Activated T-helper 2 cell treated with anti-CD3 and anti-CD28 coated beads, Interferon-gamma antibody, Interleukin-2, Interleukin-4, amounts not matched to agents 10 μg/mL and 5 μg/mL and 100 μg/mL, durations not matched to agents 14 hours and 24 hours and 36 hours (primary cell): ENCODE results near the gene SNX9. TPM values are rescaled to one million over a fixed set of nuclear protein-coding genes. Genes with fewer than 3 reads are reported as not detected.

Experiments
- DNase-seq: peaks from one replicate; pipeline ENCODE4 v3.0.0; 2021; ENCODE audit warnings: low spot score
- H3K27ac Mint-ChIP-seq: one replicate; pipeline ENCODE4 v1.8.0; 2021; ENCODE audit warnings: mixed read lengths
- H3K27me3 Mint-ChIP-seq: one replicate; pipeline ENCODE4 v1.8.0; 2021; ENCODE audit warnings: low read depth, mixed read lengths
- H3K36me3 Mint-ChIP-seq: one replicate; pipeline ENCODE4 v1.8.0; 2021; ENCODE audit warnings: low read depth, mixed read lengths
- H3K4me1 Mint-ChIP-seq: one replicate; pipeline ENCODE4 v1.8.0; 2021; ENCODE audit warnings: low read depth, mixed read lengths
- H3K4me3 Mint-ChIP-seq: one replicate; pipeline ENCODE4 v1.8.0; 2021; ENCODE audit warnings: low read depth, mild to moderate bottlenecking, moderate library complexity, mixed read lengths
- H3K9me3 Mint-ChIP-seq: one replicate; pipeline ENCODE4 v1.8.0; 2021; ENCODE audit warnings: mixed read lengths
- intact Hi-C: fragments of 100-400 bp; cut with micrococcal nuclease; formaldehyde crosslinking; loops from one replicate; pipeline ENCODE4 v1.15.1; 2023
- total RNA-seq: library from RNA; stranded (reverse); gene quantifications from 2 replicates; pipeline ENCODE4 v1.2.3, GENCODE V29; 2022

The SNX9 gene
- total RNA-seq, 1 donor from 2014 or later, result 55.6 TPM

- no peak overlapping the region for H3K4me3 Mint-ChIP-seq
- intact Hi-C loops, result no loop called here
Observed at GRCh38 chr6:157808405-157808950, 14.6 kb upstream of the SNX9 start.

GRCh38 chr6:157809613-157810012 is 13.4 kb upstream of the SNX9 start:
- peaks cover 27% of the 10 kb centered on the region for H3K4me1 Mint-ChIP-seq
- H3K4me3 Mint-ChIP-seq, result no peak overlapping the region
- intact Hi-C loops, result no loop called here
- H3K9me3 Mint-ChIP-seq, result peaks cover 17% of the 10 kb centered on the region
- H3K27ac Mint-ChIP-seq, result no peak overlapping the region
- DNase-seq, result no peak
- peaks cover 41% of the 10 kb centered on the region for H3K27me3 Mint-ChIP-seq
- peaks cover 4% of the 10 kb centered on the region for H3K36me3 Mint-ChIP-seq

More at GRCh38 chr6:157808405-157808950, 14.6 kb upstream of the SNX9 start:
- H3K27me3 Mint-ChIP-seq, result peaks cover 43% of the 10 kb centered on the region
- peaks cover 4% of the 10 kb centered on the region for H3K36me3 Mint-ChIP-seq
- DNase-seq, result no peak
- peaks cover 25% of the 10 kb centered on the region for H3K4me1 Mint-ChIP-seq
- peaks cover 17% of the 10 kb centered on the region for H3K9me3 Mint-ChIP-seq
- no peak overlapping the region for H3K27ac Mint-ChIP-seq

GRCh38 chr6:157811137-157811475 is 11.9 kb upstream of the SNX9 start:
- Mint-ChIP-seq H3K36me3 (peaks cover 4% of the 10 kb centered on the region), H3K27me3 (peaks cover 43% of the 10 kb centered on the region), H3K4me3 (no peak overlapping the region), H3K27ac (no peak overlapping the region), H3K9me3 (peaks cover 17% of the 10 kb centered on the region), H3K4me1 (peaks cover 28% of the 10 kb centered on the region)
- intact Hi-C loops, result no loop called here
- DNase-seq, result no peak

GRCh38 chr6:157811476-157812173 is 11.4 kb upstream of the SNX9 start:
- Mint-ChIP-seq H3K27me3 (peaks cover 47% of the 10 kb centered on the region), H3K4me3 (no peak overlapping the region), H3K4me1 (peaks cover 28% of the 10 kb centered on the region), H3K36me3 (peaks cover 4% of the 10 kb centered on the region), H3K27ac (no peak overlapping the region), H3K9me3 (peaks cover 17% of the 10 kb centered on the region)
- intact Hi-C loops, result no loop called here
- DNase-seq, result no peak

- H3K27me3 Mint-ChIP-seq, result peaks cover 48% of the 10 kb centered on the region
- H3K4me1 Mint-ChIP-seq, result peaks cover 28% of the 10 kb centered on the region
- intact Hi-C loops, result no loop called here
- H3K36me3 Mint-ChIP-seq, result peaks cover 4% of the 10 kb centered on the region
- H3K9me3 Mint-ChIP-seq, result peaks cover 13% of the 10 kb centered on the region
- no peak overlapping the region for H3K27ac Mint-ChIP-seq
- no peak overlapping the region for H3K4me3 Mint-ChIP-seq
- DNase-seq, result no peak
Observed at GRCh38 chr6:157812425-157813171, 10.4 kb upstream of the SNX9 start.

GRCh38 chr6:157813191-157813590 is 9.9 kb upstream of the SNX9 start:
- DNase-seq, result no peak
- H3K27me3 Mint-ChIP-seq, result peaks cover 50% of the 10 kb centered on the region
- peaks cover 13% of the 10 kb centered on the region for H3K9me3 Mint-ChIP-seq
- peaks cover 28% of the 10 kb centered on the region for H3K4me1 Mint-ChIP-seq
- H3K36me3 Mint-ChIP-seq, result peaks cover 4% of the 10 kb centered on the region
- H3K4me3 Mint-ChIP-seq, result no peak overlapping the region
- intact Hi-C loops, result no loop called here
- H3K27ac Mint-ChIP-seq, result no peak overlapping the region

- intact Hi-C loops, result no loop called here
- Mint-ChIP-seq H3K36me3 (no peaks in the 10 kb centered on the region), H3K9me3 (peaks cover 7% of the 10 kb centered on the region), H3K4me1 (peaks cover 28% of the 10 kb centered on the region), H3K27me3 (peaks cover 53% of the 10 kb centered on the region), H3K4me3 (no peak overlapping the region), H3K27ac (no peak overlapping the region)
- no peak for DNase-seq
Observed at GRCh38 chr6:157813750-157814455, 9.1 kb upstream of the SNX9 start.

GRCh38 chr6:157814883-157815282 is 8.2 kb upstream of the SNX9 start:
- intact Hi-C loops, result no loop called here

GRCh38 chr6:157821342-157822033 is 1.6 kb upstream of the SNX9 start:
- Mint-ChIP-seq H3K4me1 (peaks cover 28% of the 10 kb centered on the region), H3K36me3 (peaks cover 18% of the 10 kb centered on the region), H3K4me3 (peak overlapping the region; percentile 58), H3K9me3 (peaks cover 5% of the 10 kb centered on the region), H3K27ac (peak overlapping the region; percentile 50), H3K27me3 (peaks cover 46% of the 10 kb centered on the region)
- intact Hi-C loops, result loop anchor here (5.0 to 10.0 kb wide), 2 partner anchors 141 to 357 kb away; no protein-coding TSS in a partner anchor
- DNase-seq, result no peak

More at GRCh38 chr6:157814883-157815282, 8.2 kb upstream of the SNX9 start:
- Mint-ChIP-seq H3K27ac (no peak overlapping the region), H3K4me1 (peaks cover 28% of the 10 kb centered on the region), H3K9me3 (peaks cover 4% of the 10 kb centered on the region), H3K4me3 (no peak overlapping the region), H3K36me3 (no peaks in the 10 kb centered on the region), H3K27me3 (peaks cover 55% of the 10 kb centered on the region)
- DNase-seq, result no peak

- H3K27me3 Mint-ChIP-seq, result peaks cover 37% of the 10 kb centered on the region
- peak overlapping the region; percentile 50 for H3K27ac Mint-ChIP-seq
- peaks cover 5% of the 10 kb centered on the region for H3K9me3 Mint-ChIP-seq
- no peak for DNase-seq
- intact Hi-C loops, result loop anchor here (5.0 to 10.0 kb wide), 2 partner anchors 140 to 358 kb away; no protein-coding TSS in a partner anchor
- H3K36me3 Mint-ChIP-seq, result peaks cover 18% of the 10 kb centered on the region
- peaks cover 28% of the 10 kb centered on the region for H3K4me1 Mint-ChIP-seq
- H3K4me3 Mint-ChIP-seq, result peak overlapping the region; percentile 58
Observed at GRCh38 chr6:157822245-157823000, 623 bp upstream of the SNX9 start.

- Mint-ChIP-seq H3K36me3 (peaks cover 21% of the 10 kb centered on the region), H3K4me3 (peak overlapping the region; percentile 92), H3K9me3 (peaks cover 5% of the 10 kb centered on the region), H3K27ac (peak overlapping the region; percentile 96), H3K4me1 (peaks cover 30% of the 10 kb centered on the region), H3K27me3 (peaks cover 28% of the 10 kb centered on the region)
- intact Hi-C loops, result loop anchor here (1.0 to 10.0 kb wide), 8 partner anchors 9 to 359 kb away; no protein-coding TSS in a partner anchor
- DNase-seq, result peak; percentile 71
Observed at GRCh38 chr6:157823528-157824370, 703 bp downstream of the SNX9 start.
